K562 (cell line): ENCODE results near the gene ZNF837. TPM values are rescaled to one million over a fixed set of nuclear protein-coding genes. Genes with fewer than 3 reads are reported as not detected.
A peak's percentile ranks its signal among the peaks of the same experiment; 100 is the strongest.

ENCODE experiments used
- ATAC-seq: fragments of 200-7000 bp; cut with Tn5 transposase; 3 replicates; pipeline ENCODE4 v1.9.1; 2020; ENCODE audit warnings: moderate library complexity
- BruUV-seq: library from RNA; stranded (reverse); fragments of 400-500 nt; replicated peaks from 2 replicates; lab custom pipeline; 2021; lab: Mats Ljungman, UMichigan
- CTCF ChIA-PET: fragments of 300-600 bp; formaldehyde crosslinking; extraction: SDS; loops from one replicate; lab custom pipeline; 2021; ENCODE audit warnings: low intra/inter-chr PET ratio; lab: Yijun Ruan, JAX
- POLR2A ChIA-PET: fragments of 300-600, 350-650 bp; sonication (Branson Sonifier 250); formaldehyde crosslinking; extraction: SDS; loops from one replicate; lab custom pipeline; 2021; ENCODE audit warnings: antibody characterized with exemption, inconsistent platforms; lab: Yijun Ruan, JAX
- DNase-seq, 4 experiments: peaks; one replicate each; pipeline versions ENCODE4 v3.0.0 to v3.0.0-alpha.2; 2011 to 2018; ENCODE audit warnings: low spot score in 3 of 4, mixed read lengths in 3 of 4; ENCODE audit errors: extremely low read depth in 1 of 4
- FAIRE-seq: peaks from 2 replicates; lab custom pipeline; 2011; peaks lifted over from hg19 to GRCh38; lab: Jason Lieb, UNC
- H2AFZ ChIP-seq: 2 replicates; pipeline ENCODE4 v1.6.0; 2011; ENCODE audit warnings: low read depth, low read length, control low read depth, inconsistent platforms
- H3K27ac ChIP-seq: fragments of 200-600 bp; 3 replicates; pipeline ENCODE4 v1.8.0; 2011; ENCODE audit warnings: low read depth, mild to moderate bottlenecking, control low read depth, inconsistent platforms, low read length, moderate library complexity, mixed read lengths; ENCODE audit errors: extremely low read depth
- H3K27me3 ChIP-seq, 2 experiments: fragments of 300-600 bp in 1 of 2; 2 replicates in 1 of 2; 3 replicates in 1 of 2; pipeline versions ENCODE4 v1.6.0 to v1.8.0; 2011; ENCODE audit warnings: inconsistent platforms in 2 of 2, low read length in 2 of 2, mild to moderate bottlenecking in 1 of 2, mixed read lengths in 1 of 2, moderate library complexity in 1 of 2; ENCODE audit not compliant: control insufficient read depth in 2 of 2, insufficient read depth in 2 of 2
- H3K36me3 ChIP-seq: fragments of 300-600 bp; 3 replicates; pipeline ENCODE4 v1.8.0; 2011; ENCODE audit warnings: mild to moderate bottlenecking, low read length, inconsistent platforms; ENCODE audit not compliant: control insufficient read depth, insufficient read depth
- H3K4me1 ChIP-seq, 2 experiments: fragments of 200-600 bp in 1 of 2; replicated peaks in 1 of 2; 2 replicates in 1 of 2; 3 replicates in 1 of 2; pipeline versions ENCODE4 v1.5.1 to v1.8.0; 2011; ENCODE audit warnings: inconsistent platforms in 2 of 2, low read length in 2 of 2, mild to moderate bottlenecking in 1 of 2, mixed read lengths in 1 of 2, moderate library complexity in 1 of 2; ENCODE audit not compliant: control insufficient read depth in 2 of 2, insufficient read depth in 2 of 2
- H3K4me2 ChIP-seq: 2 replicates; pipeline ENCODE4 v1.6.1; 2011; ENCODE audit warnings: low read length, control low read depth, inconsistent platforms, mixed read lengths; ENCODE audit not compliant: insufficient read depth
- H3K4me3 ChIP-seq: fragments of 200-600 bp; sonication (generic), shearing (Covaris generic); 2 replicates; pipeline ENCODE4 v1.5.1; 2016; ENCODE audit warnings: control low read depth, inconsistent platforms
- H3K79me2 ChIP-seq: fragments of 200-600 bp; 3 replicates; pipeline ENCODE4 v1.8.0; 2011; ENCODE audit warnings: low read length, inconsistent platforms; ENCODE audit not compliant: control insufficient read depth, insufficient read depth
- H3K9ac ChIP-seq, 2 experiments: 2 replicates each; pipeline versions ENCODE4 v1.6.0 to v1.6.1; 2011; ENCODE audit warnings: low read depth in 2 of 2, low read length in 2 of 2, control low read depth in 1 of 2, inconsistent platforms in 1 of 2, mild to moderate bottlenecking in 1 of 2, mixed read lengths in 1 of 2; ENCODE audit not compliant: insufficient read depth in 1 of 2
- H3K9me1 ChIP-seq: one replicate; pipeline ENCODE4 v1.6.0; 2011; ENCODE audit warnings: inconsistent platforms, mild to moderate bottlenecking, low read length, moderate library complexity; ENCODE audit not compliant: control insufficient read depth, insufficient read depth
- H3K9me3 ChIP-seq: replicated peaks from 2 replicates; pipeline ENCODE4 v1.5.1; 2011; ENCODE audit warnings: low read depth, low read length, inconsistent platforms; ENCODE audit not compliant: control insufficient read depth, insufficient read depth
- H4K20me1 ChIP-seq: replicated peaks from 2 replicates; pipeline ENCODE4 v1.6.1; 2011; ENCODE audit warnings: low read length, inconsistent platforms, mixed read lengths; ENCODE audit not compliant: control insufficient read depth, insufficient read depth
- FIP1L1 ChIP-seq: fragments of 200-400 bp; formaldehyde crosslinking; IDR thresholded peaks from 2 replicates; pipeline ENCODE4 v1.6.1; 2018; ENCODE audit warnings: mild to moderate bottlenecking, low read depth, low read length; ENCODE audit not compliant: poor library complexity, severe bottlenecking
- FOXJ2 ChIP-seq: fragments of 200-800 bp; sonication (Bioruptor generic); IDR thresholded peaks from 2 replicates; pipeline ENCODE4 v1.6.1; 2016; ENCODE audit warnings: missing genetic modification characterization, missing compliant biosample characterization
- FOXJ3 ChIP-seq: sonication (generic); formaldehyde crosslinking; IDR thresholded peaks from 2 replicates; pipeline ENCODE4 v1.4.0; 2020; ENCODE audit warnings: mild to moderate bottlenecking, missing genetic modification reagents
- ILK ChIP-seq: fragments of 450-650 bp; IDR thresholded peaks from 2 replicates; pipeline ENCODE4 v1.6.1; 2016; ENCODE audit warnings: missing genetic modification characterization, low read depth, mild to moderate bottlenecking, missing compliant biosample characterization, moderate library complexity, borderline replicate concordance
- MTA1 ChIP-seq: fragments of 450-650 bp; IDR thresholded peaks from 2 replicates; pipeline ENCODE4 v1.6.1; 2017; ENCODE audit warnings: borderline replicate concordance
- NR2F6 ChIP-seq: fragments of 450-650 bp; formaldehyde crosslinking; IDR thresholded peaks from 2 replicates; pipeline ENCODE4 v1.4.0; 2020; ENCODE audit warnings: mild to moderate bottlenecking
- POLR2G ChIP-seq: fragments of 200-400 bp; formaldehyde crosslinking; IDR thresholded peaks from 2 replicates; pipeline ENCODE4 v1.6.1; 2017; ENCODE audit warnings: low read depth, mild to moderate bottlenecking, antibody characterized with exemption, low read length, moderate library complexity
- RBBP5 ChIP-seq: fragments of 200-600 bp; sonication (generic); IDR thresholded peaks from 2 replicates; pipeline ENCODE4 v1.6.1; 2012; ENCODE audit warnings: borderline replicate concordance, mild to moderate bottlenecking, low read length, control low read depth, inconsistent platforms; ENCODE audit not compliant: insufficient read depth, poor library complexity, severe bottlenecking
- RBM14 ChIP-seq: fragments of 200-400 bp; formaldehyde crosslinking; IDR thresholded peaks from 2 replicates; pipeline ENCODE4 v1.6.1; 2018; ENCODE audit warnings: low read depth, mild to moderate bottlenecking, low read length, moderate library complexity, borderline replicate concordance; ENCODE audit not compliant: insufficient read depth
- RHOXF2B ChIP-seq: fragments of 250-450 bp; sonication (Bioruptor Pico); conservative IDR thresholded peaks from 2 replicates; pipeline ENCODE4 v1.5.1; 2021
- ZNF146 ChIP-seq: IDR thresholded peaks from one replicate; pipeline ENCODE4 v1.6.1; 2018; ENCODE audit warnings: missing compliant biosample characterization; ENCODE audit not compliant: unreplicated experiment
- WGBS: fragments of 100-300 bp; shearing (Covaris generic); methylation state at CpG from one replicate; pipeline ENCODE4 v1.1.6; 2016; ENCODE audit warnings: low coverage, mixed read lengths; ENCODE audit not compliant: insufficient coverage; ENCODE audit errors: missing lambda C conversion rate; 5-methylcytosine and 5-hydroxymethylcytosine counted together
- in situ Hi-C: fragments of 300-500 bp; cut with MboI; formaldehyde crosslinking; loops from 4 replicates; pipeline ENCODE4 v1.15.0; 2018; ENCODE audit warnings: inconsistent platforms, mixed read lengths
- intact Hi-C: fragments of 100-400 bp; cut with micrococcal nuclease; formaldehyde crosslinking; loops from 2 replicates; pipeline ENCODE4 v1.14.2; 2022
- polyA plus RNA-seq, 8 experiments: library from polyadenylated mRNA; depleted of rRNA in 4 of 8; stranded (reverse) in 5 of 8; unstranded in 3 of 8; fragments of >200 nt; fragmentation: Nextera tagmentation in 2 of 8; fragmentation: Illumina TruSeq in 1 of 8; extraction: Ambion mirVana in 2 of 8; extraction: Trizol in 1 of 8; gene quantifications; 2 replicates each; pipeline versions ENCODE4 v1.2.1 to v1.2.3, GENCODE V29; 2011 to 2014; ENCODE audit warnings: inconsistent platforms in 1 of 8, missing spikeins in 1 of 8
- total RNA-seq, 7 experiments: library from RNA; depleted of rRNA in 6 of 7; stranded (reverse); fragments of >200 nt in 6 of 7; fragmentation: Illumina TruSeq in 2 of 7; extraction: Trizol in 2 of 7; gene quantifications; 2 replicates each; pipeline versions ENCODE4 v1.2.1 to v1.2.3, GENCODE V29; 2011 to 2021; ENCODE audit warnings: low replicate concordance in 1 of 7

The ZNF837 gene
- total and polyA plus RNA-seq, 9 of the 15 experiments (the other 6 are each of a cell fraction or from before 2014, with no cell fraction given): 0.11 to 2.1 (median 0.57) TPM; not detected in 4

- ChIA-PET CTCF (interaction anchor here (0.6 kb wide), 1 partner anchor 27 kb away, joined by 3 read pairs; no protein-coding TSS in a partner anchor), POLR2A (interaction anchor here (0.6 kb wide), 1 partner anchor 1807 kb away, joined by 3 read pairs; no protein-coding TSS in a partner anchor)
- Histone ChIP-seq H3K9ac (no peak overlapping the region), H3K4me3 (no peak overlapping the region), H3K27ac (no peak overlapping the region), H3K27me3 (no peaks in the 10 kb centered on the region), H3K36me3 (no peaks in the 10 kb centered on the region), H3K9me1 (no peaks in the 10 kb centered on the region), H3K4me2 (no peak overlapping the region), H3K9me3 (no peaks in the 10 kb centered on the region), H2AFZ (no peak overlapping the region), H3K4me1 (peaks cover 0 to 18% of the 10 kb centered on the region in 2 experiments; a peak in 2 of 5 replicates), H3K79me2 (no peaks in the 10 kb centered on the region), H4K20me1 (no peaks in the 10 kb centered on the region)
- FAIRE-seq (no peak), ATAC-seq (no peak), DNase-seq (no peak)
- intact Hi-C loops (no loop called here), in situ Hi-C loops (no loop called here)
- BruUV-seq: no TSS peak
- WGBS: 74% methylated on average over 31 of the region's 68 CpGs
- TF ChIP-seq FIP1L1 (no peak), FOXJ3 (no peak), NR2F6 (CRISPR knock-in tag) (no peak), POLR2G (peak; percentile 42), RBBP5 (no peak), RHOXF2B (CRISPR knock-in tag) (no peak), FOXJ2 (tag) (no peak), RBM14 (0 out of 2 replicates have a peak, but pooled peaks have one; percentile 11), MTA1 (no peak), ILK (no peak), ZNF146 (CRISPR knock-in tag) (no peak)
- TF ChIP-seq, all 486 proteins: peak for 2
These were observed 12.1 kb downstream of the ZNF837 start for GRCh38 chr19:58368561-58369360.
